EH (cell line): ENCODE data around the gene GRIPAP1.
"Not testable (repeated sequence)": the region's sequence is repeated elsewhere in the genome, so short reads cannot be mapped to it uniquely, and the experiment has no call there.

Source experiments
- DNase-seq: peaks from one replicate; pipeline ENCODE4 v3.0.0-alpha.2; 2015; ENCODE audit warnings: low read depth

Gene GRIPAP1

DNA sequence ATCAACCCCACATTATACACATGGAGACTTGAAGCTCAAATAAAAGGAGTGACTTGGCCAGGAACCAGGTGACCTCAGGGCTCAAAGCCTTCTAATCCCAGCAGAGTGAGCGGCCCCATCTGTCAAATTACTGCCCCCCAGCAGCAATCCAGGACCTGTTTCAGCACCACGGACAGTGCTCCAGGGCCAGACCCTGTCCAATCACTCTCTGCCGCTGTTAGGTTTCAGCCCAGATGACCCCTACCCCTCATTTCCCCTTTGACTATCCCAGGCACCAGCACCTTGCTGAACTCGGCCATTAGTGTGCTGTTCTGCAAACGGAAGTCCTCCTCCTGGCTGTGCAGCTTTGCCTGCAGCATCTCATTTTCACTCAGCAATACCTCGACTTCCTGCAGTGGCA, 5.1 kb downstream of the GRIPAP1 start:
- DNase-seq, result peak; percentile 12

DNA sequence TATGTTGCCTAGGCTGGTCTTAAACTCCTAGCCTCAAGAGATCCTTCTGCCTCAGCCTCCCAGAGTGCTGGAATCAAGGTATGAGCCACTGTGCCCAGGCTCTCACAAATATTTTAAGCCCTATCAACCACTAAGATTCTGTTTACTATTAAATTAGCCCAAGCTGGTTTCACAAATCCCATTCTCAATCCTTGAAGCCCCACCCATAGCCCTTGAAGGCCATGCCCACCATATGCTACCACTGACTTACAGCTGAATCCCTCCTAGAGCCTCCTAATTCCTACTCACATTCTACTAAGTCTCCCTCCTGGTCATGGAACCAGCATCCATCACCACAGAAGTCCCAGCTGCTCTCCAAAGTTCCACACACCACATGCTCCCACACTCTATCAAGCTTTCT, 9.7 kb downstream of the GRIPAP1 start:
- no peak for DNase-seq

DNA sequence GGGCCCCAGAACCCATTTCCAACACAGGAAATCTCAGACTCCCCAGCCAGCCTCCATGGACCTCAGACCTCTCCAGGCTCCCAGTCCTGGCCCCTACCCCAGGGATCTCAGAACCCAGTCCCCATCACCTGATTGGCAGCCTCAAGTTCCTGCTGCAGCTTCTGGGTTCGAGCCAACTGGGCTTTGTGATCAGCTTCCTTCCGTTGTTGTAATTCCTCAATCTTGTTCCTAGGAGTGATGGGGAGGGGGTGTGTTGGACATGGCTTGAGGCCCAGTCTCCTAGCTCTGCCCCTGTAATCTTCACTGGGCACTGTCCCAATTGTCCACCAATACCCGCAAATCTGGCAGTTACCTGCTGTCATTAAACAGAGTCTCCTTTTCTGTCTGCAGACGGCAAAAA, 12.6 kb downstream of the GRIPAP1 start:
- DNase-seq, result no peak

- DNase-seq, result no peak
Measured at GRCh38 chrX:48983896-48984295, 18.2 kb downstream of the GRIPAP1 start.

- no peak for DNase-seq
Measured at GRCh38 chrX:48983081-48983480, 19.0 kb downstream of the GRIPAP1 start.

DNA sequence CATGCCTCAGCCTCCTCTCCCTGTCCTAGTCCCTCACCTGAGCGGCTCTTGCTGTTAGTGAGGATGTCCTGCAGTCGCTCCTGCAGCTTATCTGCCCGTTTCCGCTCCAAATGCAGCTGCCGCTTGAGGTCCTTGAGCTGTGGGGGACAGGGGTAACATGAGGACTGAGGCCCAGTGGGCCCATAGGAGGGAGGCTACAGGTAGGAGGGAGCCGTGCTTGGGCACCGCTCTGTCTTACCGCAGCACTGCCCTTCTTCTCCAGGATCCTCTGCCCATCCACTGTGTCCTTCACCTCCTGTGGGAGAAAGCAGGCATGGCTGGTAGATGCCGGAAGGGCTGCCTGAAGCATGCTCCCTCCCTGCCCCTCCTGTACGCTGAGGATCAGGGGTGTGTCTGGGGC, 20.9 kb downstream of the GRIPAP1 start:
- no peak for DNase-seq

GRCh38 chrX:48980341-48980740, 21.7 kb downstream of the GRIPAP1 start:
- DNase-seq, result not testable (repeated sequence)

- DNase-seq, result no peak
Measured at GRCh38 chrX:48978226-48978625, 23.8 kb downstream of the GRIPAP1 start.

GRCh38 chrX:48976086-48976485, 26.0 kb downstream of the GRIPAP1 start:
- DNase-seq, result no peak

DNA sequence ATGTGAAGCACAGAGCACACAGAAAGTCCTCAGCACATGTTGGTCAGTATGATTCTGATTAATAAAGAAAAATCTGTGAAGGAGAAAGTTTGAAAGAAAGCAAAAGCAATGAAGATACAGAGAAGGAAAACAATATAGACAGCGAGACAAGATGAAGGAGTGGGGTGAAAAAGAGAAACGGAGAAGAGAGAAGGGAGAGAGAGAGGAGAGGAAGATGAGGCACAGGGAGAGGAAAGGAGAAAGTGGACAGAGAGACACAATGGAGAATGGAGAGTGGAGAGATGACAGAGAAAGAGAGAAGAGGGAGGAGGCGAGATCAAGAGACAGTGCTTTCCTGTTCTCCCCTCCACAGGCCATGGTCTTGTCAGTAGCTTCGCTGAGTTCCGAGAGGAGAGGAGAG, 26.5 kb downstream of the GRIPAP1 start:
- DNase-seq, result no peak

- no peak for DNase-seq
Measured at GRCh38 chrX:48975041-48975440, 27.0 kb downstream of the GRIPAP1 start.

GRCh38 chrX:48974574-48974973, 27.5 kb downstream of the GRIPAP1 start:
- no peak for DNase-seq

DNA sequence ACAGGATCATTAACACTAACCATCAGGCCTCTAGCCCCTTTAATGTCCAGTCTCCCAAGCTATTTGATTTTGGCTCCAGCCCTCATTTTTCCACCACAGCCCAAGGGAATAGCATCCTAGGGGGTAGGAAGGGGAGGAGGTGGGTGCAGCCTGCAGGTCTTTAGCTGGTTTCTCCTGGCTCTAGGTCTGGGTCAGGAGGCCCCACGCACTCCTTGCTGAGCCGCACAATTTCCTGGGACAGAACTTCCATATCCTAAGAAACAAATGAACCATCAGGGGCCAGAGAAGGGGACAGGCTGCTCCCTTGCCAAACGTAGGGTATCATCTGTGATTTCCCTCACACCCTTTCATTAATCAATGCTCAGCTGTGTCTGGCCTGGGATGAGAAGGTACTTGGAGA, 28.0 kb downstream of the GRIPAP1 start:
- no peak for DNase-seq

DNA sequence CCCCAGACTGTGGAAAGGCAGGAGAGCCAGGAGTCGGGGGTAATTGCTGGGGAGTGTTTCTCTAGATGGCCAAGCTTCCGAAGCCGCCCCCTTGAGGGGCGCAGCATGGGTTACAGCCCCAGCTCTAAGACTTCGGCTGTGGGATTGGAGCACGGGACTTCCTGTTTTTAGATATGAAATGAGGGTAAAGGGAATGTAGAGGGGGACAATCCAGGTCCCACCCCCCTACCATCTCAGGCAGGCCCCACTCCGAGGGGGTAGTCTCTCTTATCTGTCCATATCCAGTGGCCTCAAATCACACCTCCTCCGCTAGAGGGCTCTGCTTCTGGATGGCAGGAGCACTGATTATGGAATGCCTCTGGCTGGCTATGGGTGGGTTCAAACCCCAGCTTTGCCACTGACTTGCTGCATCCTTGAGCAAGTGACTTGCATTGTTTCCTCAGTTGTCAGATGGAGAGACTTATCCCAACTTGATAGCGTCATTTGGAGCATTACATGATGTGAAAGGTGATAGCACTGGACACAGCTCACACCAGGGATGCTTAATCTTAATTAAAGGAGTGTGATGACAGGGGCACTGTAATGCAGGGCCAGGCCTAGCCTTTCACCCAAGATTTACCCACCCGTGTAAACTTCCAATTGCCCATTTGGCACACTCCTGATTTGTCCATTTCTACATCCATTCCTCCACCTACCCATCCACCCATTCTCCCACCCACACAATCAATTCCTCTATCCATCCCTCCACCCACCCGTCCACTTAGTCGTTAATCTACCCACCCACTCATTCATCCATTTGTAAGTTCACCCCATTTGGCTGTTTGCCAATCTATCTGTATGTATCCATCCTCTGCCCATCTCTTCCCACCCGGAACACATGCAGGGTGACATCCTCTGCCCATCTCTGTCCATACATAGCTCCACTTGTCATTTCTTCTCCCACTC, 29.6 kb downstream of the GRIPAP1 start:
- peak; percentile 61 for DNase-seq

DNA sequence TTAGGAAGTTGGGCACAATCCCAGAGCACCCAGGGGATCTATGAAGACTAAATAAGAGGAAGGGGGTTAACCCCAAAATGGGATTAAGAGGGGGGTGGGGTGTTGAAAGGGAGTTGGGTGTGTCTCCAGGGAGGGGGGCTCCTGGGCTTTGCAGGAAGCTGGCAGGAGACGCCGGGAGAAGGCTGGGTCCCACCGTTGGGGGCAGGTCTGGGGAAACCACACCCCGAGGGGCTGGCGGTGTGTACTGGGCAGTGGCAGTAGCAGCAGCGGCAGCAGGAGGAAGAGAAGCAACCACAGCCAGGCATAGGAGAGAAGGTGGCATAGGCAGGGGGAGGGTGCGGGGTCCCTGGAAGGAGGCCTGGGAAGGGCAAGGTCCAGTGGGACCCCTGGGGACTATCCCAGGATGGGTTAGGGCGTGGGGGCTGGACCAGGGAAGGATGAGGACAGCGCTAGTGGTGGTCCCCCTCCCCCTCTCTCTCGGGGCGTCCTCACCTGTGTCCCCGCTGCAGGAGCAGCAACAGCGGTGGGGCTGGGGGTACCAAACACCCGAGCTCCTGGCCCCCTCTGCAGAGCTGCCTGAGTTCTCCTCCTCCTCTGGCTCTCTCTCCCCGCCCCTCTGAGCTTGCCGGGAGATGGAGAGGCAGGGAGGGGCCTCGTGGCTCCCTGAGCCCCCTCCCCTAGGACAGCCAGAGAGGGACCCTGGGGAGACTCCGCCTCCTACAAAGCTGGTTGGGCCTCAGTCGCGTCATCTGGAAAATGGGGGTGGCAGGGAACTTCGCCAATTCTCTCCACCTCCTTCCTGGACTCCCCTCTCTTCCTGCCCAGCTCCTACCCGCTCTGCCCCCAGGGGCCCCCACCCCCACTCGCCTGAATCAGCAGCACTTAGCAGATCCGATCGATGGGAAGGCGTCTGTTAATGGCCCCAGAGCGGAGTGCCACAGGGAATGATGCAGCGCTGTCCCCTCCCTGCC, 30.5 kb downstream of the GRIPAP1 start, which contains the start of gene KCND1:
KCND1 (minus strand) TSS at position 596 of the 971 bp plus-strand sequence. CDS start 1,573 bp downstream, outside the sequence.
- peak; percentile 71 for DNase-seq

DNA sequence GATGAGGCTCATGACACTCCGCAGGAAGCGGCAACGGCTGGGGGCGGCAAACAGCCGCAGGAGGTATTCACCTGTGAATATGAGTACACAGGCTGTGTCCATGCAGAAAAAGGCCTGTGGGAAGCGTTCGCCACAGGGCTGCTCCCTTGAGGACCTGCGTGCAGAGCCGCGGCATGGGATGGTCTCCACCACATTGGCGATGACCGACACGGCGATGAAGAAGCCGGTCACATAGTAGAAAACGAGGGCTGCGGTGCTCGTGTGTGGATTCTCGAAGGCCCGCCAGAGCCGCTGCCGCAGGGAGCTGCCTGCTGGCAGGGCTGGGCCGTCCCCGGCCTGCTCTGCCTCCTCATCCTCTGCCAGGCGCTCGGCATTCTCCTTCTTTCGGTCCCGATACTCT, 32.6 kb downstream of the GRIPAP1 start:
- DNase-seq, result no peak

GRCh38 chrX:48968377-48968776, 33.7 kb downstream of the GRIPAP1 start:
- DNase-seq, result no peak

GRCh38 chrX:48966796-48967579, 35.1 kb downstream of the GRIPAP1 start:
- DNase-seq, result peak; percentile 71

DNA sequence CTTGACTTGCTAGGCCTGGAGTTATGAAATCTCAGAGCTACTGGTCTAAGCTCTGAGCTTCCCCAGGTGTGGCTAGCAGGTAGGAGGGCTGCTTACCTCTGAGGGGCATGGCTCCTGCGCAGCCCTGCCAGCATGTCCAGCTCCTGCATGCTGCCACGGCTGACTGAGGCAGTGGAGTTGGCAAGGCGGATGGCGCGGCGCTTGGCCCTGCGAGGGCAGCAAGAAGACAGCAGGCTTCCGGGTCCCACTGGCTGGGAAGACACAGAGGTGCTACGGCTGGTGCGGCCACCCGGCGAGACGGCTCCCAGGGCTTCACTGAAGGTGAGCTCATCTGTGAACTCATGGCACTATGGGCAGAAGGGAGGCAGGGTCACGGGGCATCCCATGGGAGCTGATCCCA, 36.1 kb downstream of the GRIPAP1 start:
- DNase-seq, result no peak

DNA sequence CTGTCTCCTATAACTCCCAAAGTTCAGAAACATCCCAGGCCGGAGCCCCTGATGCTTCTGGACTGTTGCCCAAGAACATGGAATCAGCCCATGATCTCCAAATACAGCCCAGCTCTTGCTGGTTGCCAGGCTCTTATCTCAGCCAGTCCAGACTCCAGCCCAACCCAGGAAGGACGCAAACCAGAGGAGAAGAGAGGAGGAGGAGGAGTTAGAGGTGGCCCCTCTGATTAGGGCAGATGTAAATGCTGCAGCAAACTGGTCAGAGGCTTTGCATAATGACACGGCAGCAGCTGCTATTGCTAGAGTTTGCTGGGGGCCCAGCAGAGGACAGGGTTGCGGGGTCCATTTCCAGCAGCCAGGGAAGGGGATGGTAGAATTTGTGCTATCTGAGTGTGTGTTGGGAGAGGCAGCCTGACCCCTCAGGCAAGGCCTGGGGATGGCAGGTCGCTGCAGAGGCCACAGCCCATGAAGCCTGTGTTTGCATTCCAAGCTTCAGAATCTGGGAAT, 40.4 kb downstream of the GRIPAP1 start:
- DNase-seq, result no peak

DNA sequence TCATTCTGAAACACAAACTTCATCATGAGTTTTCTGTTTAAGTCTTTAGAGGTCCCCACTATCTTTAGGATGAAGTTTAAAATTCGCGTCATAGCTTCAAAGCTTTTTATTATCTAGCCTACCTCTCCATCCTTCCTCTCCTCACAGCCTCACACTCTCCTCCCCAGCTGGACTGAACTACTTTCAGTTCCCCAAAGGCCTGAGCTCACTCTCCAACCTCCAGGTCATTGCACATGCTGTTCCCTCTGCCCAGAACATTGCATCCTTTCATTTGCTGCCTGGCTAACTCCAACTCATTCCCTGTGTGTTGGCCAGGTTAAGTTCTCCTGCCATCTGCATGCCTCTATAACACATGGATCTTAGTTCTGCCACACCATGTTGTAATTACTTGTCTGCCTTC, 41.8 kb downstream of the GRIPAP1 start:
- DNase-seq, result no peak
